ENCODE measurements around the gene COMMD2. TPM values are rescaled to one million over a fixed set of nuclear protein-coding genes. Genes with fewer than 3 reads are reported as not detected.

Gene COMMD2
- total and polyA plus RNA-seq, 2 donors (not counting 1 experiment from before 2014, with no cell fraction given): 15.0 to 45.1 TPM

Small RNAs within 50 kb of the gene (small RNA-seq; reads per million reads assigned to genes)
- gene RNU6-507P (ENCODE audit: insufficient read length, low read depth, low replicate concordance): not detected

Other genes with a start within 250 kb of the COMMD2 start
- 0.92 and 2.3 TPM in 2 replicates for gene WWTR1, start 94.5 kb downstream of the COMMD2 start, total RNA-seq
- 0.42 and 0.79 TPM in 2 replicates for gene WWTR1, start 94.5 kb downstream of the COMMD2 start, polyA plus RNA-seq
- gene ANKUB1, start 40.1 kb upstream of the COMMD2 start, total RNA-seq: not detected in 2 replicates
- not detected in 2 replicates for gene ANKUB1, start 40.1 kb upstream of the COMMD2 start, polyA plus RNA-seq
- 86.5 and 92.8 TPM in 2 replicates for gene RNF13, start 60.7 kb upstream of the COMMD2 start, total RNA-seq
- gene RNF13, start 60.7 kb upstream of the COMMD2 start, polyA plus RNA-seq: 38.0 and 53.2 TPM in 2 replicates
- 8.1 and 11.2 TPM in 2 replicates for gene PFN2, start 218.4 kb upstream of the COMMD2 start, total RNA-seq
- 1.0 and 1.2 TPM in 2 replicates for gene PFN2, start 218.4 kb upstream of the COMMD2 start, polyA plus RNA-seq